Endothelial cell of umbilical vein (primary cell): ENCODE measurements around the gene RIT2. TPM values are rescaled to one million over a fixed set of nuclear protein-coding genes. Genes with fewer than 3 reads are reported as not detected.

ENCODE experiments used
- BruUV-seq: library from RNA; stranded (reverse); fragments of 400-500 nt; replicated peaks from 2 replicates; lab custom pipeline; 2021; lab: Mats Ljungman, UMichigan
- CTCF ChIA-PET: fragments of 300-600, 350-600 bp; sonication (Branson Sonifier 250); formaldehyde crosslinking; loops from one replicate; lab custom pipeline; 2021; ENCODE audit warnings: antibody characterized with exemption, inconsistent platforms; lab: Charles Lee
- POLR2A ChIA-PET: fragments of 300-600, 350-600 bp; sonication (Branson Sonifier 250); formaldehyde crosslinking; loops from one replicate; lab custom pipeline; 2021; ENCODE audit warnings: antibody characterized with exemption, inconsistent platforms; lab: Charles Lee
- DNase-seq: peaks from one replicate; pipeline ENCODE4 v3.0.0-alpha.2; 2011; ENCODE audit warnings: low read depth, low spot score
- FAIRE-seq: peaks from 2 replicates; lab custom pipeline; 2011; peaks lifted over from hg19 to GRCh38; lab: Jason Lieb, UNC
- H2AFZ ChIP-seq: 2 replicates; pipeline ENCODE4 v1.6.0; 2012; ENCODE audit warnings: low read depth, low read length, control low read depth, inconsistent platforms
- H3K27ac ChIP-seq: 2 replicates; pipeline ENCODE4 v1.5.1; 2011; ENCODE audit warnings: low read depth, mild to moderate bottlenecking, control low read depth, low read length, moderate library complexity; ENCODE audit not compliant: insufficient read depth
- H3K27me3 ChIP-seq, 2 experiments: 2 replicates each; pipeline versions ENCODE4 v1.6.0 to v1.6.1; 2011; ENCODE audit warnings: low read length in 2 of 2, mixed read lengths in 1 of 2; ENCODE audit not compliant: control insufficient read depth in 2 of 2, insufficient read depth in 2 of 2
- H3K36me3 ChIP-seq, 2 experiments: 2 replicates in 1 of 2; 3 replicates in 1 of 2; pipeline ENCODE4 v1.5.1; 2011; ENCODE audit warnings: low read length in 2 of 2, mild to moderate bottlenecking in 1 of 2, moderate library complexity in 1 of 2; ENCODE audit not compliant: control insufficient read depth in 2 of 2, insufficient read depth in 2 of 2; ENCODE audit errors: extremely low read depth in 1 of 2
- H3K4me1 ChIP-seq: 3 replicates; pipeline ENCODE4 v1.5.1; 2011; ENCODE audit warnings: mild to moderate bottlenecking, low read length; ENCODE audit not compliant: control insufficient read depth, insufficient read depth; ENCODE audit errors: extremely low read depth
- H3K4me2 ChIP-seq: 2 replicates; pipeline ENCODE4 v1.6.1; 2011; ENCODE audit warnings: low read length, control low read depth, mixed read lengths; ENCODE audit not compliant: insufficient read depth
- H3K4me3 ChIP-seq, 3 experiments: fragments of 200-600 bp in 1 of 3; sonication (generic), shearing (Covaris generic) in 1 of 3; replicated peaks in 1 of 3; 2 replicates each; pipeline ENCODE4 v1.5.1; 2011 to 2016; ENCODE audit warnings: control low read depth in 3 of 3, low read length in 3 of 3, mild to moderate bottlenecking in 2 of 3, inconsistent platforms in 1 of 3, low read depth in 1 of 3, moderate library complexity in 1 of 3; ENCODE audit not compliant: insufficient read depth in 1 of 3
- H3K79me2 ChIP-seq: 2 replicates; pipeline ENCODE4 v1.6.0; 2012; ENCODE audit warnings: low read length, inconsistent platforms; ENCODE audit not compliant: control insufficient read depth, insufficient read depth
- H3K9ac ChIP-seq: replicated peaks from 2 replicates; pipeline ENCODE3; 2011; ENCODE audit warnings: low read length, control low read depth; ENCODE audit not compliant: insufficient read depth; ENCODE audit errors: extremely low read depth
- H3K9me1 ChIP-seq: replicated peaks from 3 replicates; pipeline ENCODE4 v1.6.0; 2011; ENCODE audit warnings: mild to moderate bottlenecking, low read length; ENCODE audit not compliant: control insufficient read depth, insufficient read depth; ENCODE audit errors: extremely low read depth
- H3K9me3 ChIP-seq: replicated peaks from 2 replicates; pipeline ENCODE4 v1.5.1; 2012; ENCODE audit warnings: low read length, inconsistent platforms; ENCODE audit not compliant: control insufficient read depth, insufficient read depth
- H4K20me1 ChIP-seq: replicated peaks from 2 replicates; pipeline ENCODE3; 2011; ENCODE audit warnings: mild to moderate bottlenecking, low read length; ENCODE audit not compliant: control insufficient read depth, insufficient read depth; ENCODE audit errors: extremely low read depth
- CTCF ChIP-seq, 2 donors: IDR thresholded peaks; 1 replicate in 1 of 2; 2 replicates in 1 of 2; pipeline ENCODE4 v1.5.1; 2011; ENCODE audit warnings: low read length in 2 of 2, mild to moderate bottlenecking in 2 of 2, moderate library complexity in 2 of 2, control low read depth in 1 of 2, inconsistent platforms in 1 of 2, low read depth in 1 of 2; ENCODE audit not compliant: insufficient read depth in 1 of 2; ENCODE audit errors: extremely low read depth in 1 of 2
- EZH2 ChIP-seq: IDR thresholded peaks from 2 replicates; pipeline ENCODE4 v1.6.1; 2012; ENCODE audit warnings: borderline replicate concordance, low read depth, mild to moderate bottlenecking, moderate library complexity, low read length, inconsistent platforms; ENCODE audit not compliant: severe bottlenecking
- FOS ChIP-seq: IDR thresholded peaks from 2 replicates; pipeline ENCODE4 v1.6.1; 2011; ENCODE audit warnings: mild to moderate bottlenecking, low read length, moderate library complexity, borderline replicate concordance; ENCODE audit not compliant: insufficient read depth
- GATA2 ChIP-seq: IDR thresholded peaks from 2 replicates; pipeline ENCODE4 v1.7.0; 2011; ENCODE audit warnings: low read depth, mild to moderate bottlenecking, moderate library complexity, mixed read lengths, low read length; ENCODE audit not compliant: insufficient read length, insufficient read depth
- JUN ChIP-seq: IDR thresholded peaks from 2 replicates; pipeline ENCODE4 v1.6.1; 2011; ENCODE audit warnings: borderline replicate concordance, low read depth; ENCODE audit not compliant: insufficient read length, insufficient read depth
- MAX ChIP-seq: IDR thresholded peaks from 2 replicates; pipeline ENCODE4 v1.6.1; 2011; ENCODE audit not compliant: insufficient read depth, insufficient read length
- MYC ChIP-seq: IDR thresholded peaks from one replicate; pipeline ENCODE4 v1.6.1; 2011; ENCODE audit warnings: mild to moderate bottlenecking, low read depth, low read length
- POLR2A ChIP-seq: IDR thresholded peaks from 2 replicates; pipeline ENCODE4 v1.6.1; 2012; ENCODE audit warnings: low read depth, mild to moderate bottlenecking, control low read depth, low read length
- POLR2AphosphoS5 ChIP-seq: IDR thresholded peaks from 2 replicates; pipeline ENCODE4 v1.6.1; 2012; ENCODE audit warnings: low read depth, mild to moderate bottlenecking, control low read depth, low read length, moderate library complexity; ENCODE audit not compliant: insufficient read depth
- dilution Hi-C: fragments of 300-500 bp; cut with MboI; formaldehyde crosslinking; loops from one replicate; pipeline ENCODE4 v1.15.0; 2019; ENCODE audit warnings: low sequenced_read_pairs; ENCODE audit not compliant: extremely low pct_ligation_motif_present
- intact Hi-C: fragments of 100-400 bp; cut with micrococcal nuclease; formaldehyde crosslinking; loops from one replicate; pipeline ENCODE4 v1.10.0; 2022
- polyA plus RNA-seq, 4 experiments: library from polyadenylated mRNA; depleted of rRNA in 3 of 4; stranded (reverse) in 3 of 4; unstranded in 1 of 4; fragments of >200 nt; gene quantifications; 2 replicates each; pipeline versions ENCODE4 v1.2.1 to v1.2.3, GENCODE V29; 2011 to 2012; ENCODE audit warnings: missing spikeins in 1 of 4
- total RNA-seq: library from RNA; stranded (reverse); gene quantifications from 2 replicates; pipeline ENCODE4 v1.2.3, GENCODE V29; 2021

Gene RIT2
- total and polyA plus RNA-seq, 2 donors (not counting 3 experiments of a cell fraction or from before 2014, with no cell fraction given), result not detected

- Histone ChIP-seq H4K20me1 (no peaks in the 10 kb centered on the region), H3K4me3 (no peak overlapping the region), H3K4me1 (no peaks in the 10 kb centered on the region), H3K27me3 (no peaks in the 10 kb centered on the region), H3K79me2 (no peaks in the 10 kb centered on the region), H3K9ac (no peak overlapping the region), H3K9me1 (no peaks in the 10 kb centered on the region), H3K36me3 (no peaks in the 10 kb centered on the region), H3K4me2 (no peak overlapping the region), H3K9me3 (no peaks in the 10 kb centered on the region), H2AFZ (no peak overlapping the region), H3K27ac (no peak overlapping the region)
- intact Hi-C loops, result no loop called here
- BruUV-seq, result no TSS peak
- ChIA-PET CTCF (no interaction called here), POLR2A (no interaction called here)
- dilution Hi-C loops, result no loop called here
- DNase-seq (no peak), FAIRE-seq (no peak)
- TF ChIP-seq CTCF (IDR thresholded peaks at IDR 0.05; ENCODE audit: extremely low read depth in 1 of 2, insufficient read depth in 1 of 2, low read depth in 1 of 2, low read length in 2 of 2) (no peak), POLR2A (no peak), MAX (no peak), FOS (no peak), GATA2 (no peak), EZH2 (no peak), JUN (no peak), POLR2AphosphoS5 (no peak), MYC (no peak)
These were observed 276.1 kb downstream of the RIT2 start for GRCh38 chr18:42839408-42839807.
